ENCODE results near the gene MED15. TPM values are rescaled to one million over a fixed set of nuclear protein-coding genes. Genes with fewer than 3 reads are reported as not detected.
A peak's percentile ranks its signal among the peaks of the same experiment; 100 is the strongest.

Gene MED15
- total and polyA plus RNA-seq, 2 of the 4 experiments (the other 2 are of a cell fraction): 19.0 to 68.8 TPM

GRCh38 chr22:20508815-20509271 is 1.4 kb downstream of the MED15 start:
- BruUV-seq (replicated peaks): TSS peak; percentile 87
- intact Hi-C loops (cut with micrococcal nuclease): loop anchor here (5.0 kb wide), 2 partner anchors 43 to 58 kb away; no protein-coding TSS in a partner anchor
- WGBS, 2 experiments (ENCODE audit: extremely low coverage in 2 of 2, insufficient read length in 1 of 2): 42% methylated on average over 10 of the region's 10 CpGs; no CpG with 5 or more reads in 1 of the 2 experiments

More at GRCh38 chr22:20508815-20509271, 1.4 kb downstream of the MED15 start:
- DNase-seq: no peak
- peaks cover 3 to 44% of the 10 kb centered on the region in 2 experiments for H3K79me1 ChIP-seq (ENCODE audit: low read depth in 1 of 2, low read length in 2 of 2)
- peak overlapping the region; percentile 95 for H2AK9ac ChIP-seq (replicated peaks; ENCODE audit: low read depth, low read length, poor library complexity)
- H3K36me3 ChIP-seq (ENCODE audit: control insufficient read depth, insufficient read depth, low read length): peaks cover 4% of the 10 kb centered on the region; the same call in 1 of the 2 replicates
- ChIA-PET CTCF (interaction anchor here (1.1 to 1.9 kb wide), 2 partner anchors 55 to 60 kb away, joined by 3 to 7 read pairs; no protein-coding TSS in a partner anchor), POLR2A (ENCODE audit: unreplicated experiment) (interaction anchor here (0.5 to 0.6 kb wide), 2 partner anchors 58 to 65 kb away, joined by 3 to 8 read pairs; no protein-coding TSS in a partner anchor)
- H4K20me1 ChIP-seq (ENCODE audit: insufficient read depth, low read length): peaks cover 53% of the 10 kb centered on the region
- H2BK15ac ChIP-seq (ENCODE audit: low read depth, low read length): peak overlapping the region; percentile 91; the same call in 2 of the 3 replicates
- H3K9ac ChIP-seq (ENCODE audit: low read depth, low read length): peak overlapping the region; percentile 97
- no peaks in the 10 kb centered on the region for H3K9me3 ChIP-seq (ENCODE audit: control insufficient read depth, insufficient read depth, low read length)
- H3K4me3 ChIP-seq (ENCODE audit: insufficient read depth, low read depth, low read length): peak overlapping the region; percentile 78
- no peak for TF ChIP-seq RFX5 (IDR thresholded peaks at IDR 0.05; ENCODE audit: low read depth, low read length)
- TF ChIP-seq BHLHE40 (IDR thresholded peaks at IDR 0.05; ENCODE audit: low read depth, low read length): no peak
- no peak for TF ChIP-seq ELK1 (IDR thresholded peaks at IDR 0.05; ENCODE audit: borderline replicate concordance, low read depth, low read length)
- no peak for TF ChIP-seq SMC3 (IDR thresholded peaks at IDR 0.05; ENCODE audit: low read depth, low read length)
- TF ChIP-seq NFE2L2 (IDR thresholded peaks at IDR 0.05; ENCODE audit: low read depth, low read length): no peak
- no peak for TF ChIP-seq CTCF (conservative IDR thresholded peaks at IDR 0.05; ENCODE audit: low read depth, low read length)
- TF ChIP-seq CEBPB (IDR thresholded peaks at IDR 0.05; ENCODE audit: low read depth, low read length): no peak
- no peak for TF ChIP-seq MAFK (IDR thresholded peaks at IDR 0.05; ENCODE audit: low read depth, low read length)
- TF ChIP-seq POLR2A (IDR thresholded peaks at IDR 0.05; ENCODE audit: low read depth, low read length): no peak; the same call in 1 of the 2 replicates
- no peak for TF ChIP-seq MAZ (IDR thresholded peaks at IDR 0.05; ENCODE audit: borderline replicate concordance, low read depth, low read length)
- TF ChIP-seq RAD21 (IDR thresholded peaks at IDR 0.05; ENCODE audit: low read length): no peak
- TF ChIP-seq USF2 (IDR thresholded peaks at IDR 0.05; ENCODE audit: low read depth, low read length): no peak
- TF ChIP-seq FOS (IDR thresholded peaks at IDR 0.05; ENCODE audit: low read depth, low read length): no peak
- H3K23ac ChIP-seq (ENCODE audit: low read depth, low read length): peak overlapping the region; percentile 99
- peak overlapping the region; percentile 93 for H3K56ac ChIP-seq (ENCODE audit: extremely low read depth, insufficient read depth, low read length)
- in situ Hi-C loops (cut with MboI; ENCODE audit: low sequenced_read_pairs) (no loop called here), dilution Hi-C loops (cut with HindIII; ENCODE audit: low sequenced_read_pairs, unreplicated experiment) (no loop called here)
- no peaks in the 10 kb centered on the region for H3K27me3 ChIP-seq (ENCODE audit: control insufficient read depth, insufficient read depth, low read length)
- peak overlapping the region; percentile 81 to 91 for H4K8ac ChIP-seq (ENCODE audit: low read depth in 2 of 2, low read length in 2 of 2)
- H3K14ac ChIP-seq (replicated peaks; ENCODE audit: low read depth, low read length): peak overlapping the region; percentile 98
- peak overlapping the region; percentile 33 for H2AFZ ChIP-seq (replicated peaks; ENCODE audit: low read length, poor library complexity)
- peak; percentile 2 for ATAC-seq (ENCODE audit: low read depth)
- peak overlapping the region; percentile 95 for H2AK5ac ChIP-seq (ENCODE audit: low read depth, low read length)
- H2BK5ac ChIP-seq (ENCODE audit: low read depth, low read length, poor library complexity, severe bottlenecking): peak overlapping the region; percentile 94
- H3K4me1 ChIP-seq (ENCODE audit: control insufficient read depth, insufficient read depth, low read length): peaks cover 18% of the 10 kb centered on the region
- H3K9me1 ChIP-seq (ENCODE audit: insufficient read depth, low read length): peaks cover 17% of the 10 kb centered on the region
- H2BK20ac ChIP-seq (ENCODE audit: low read depth, low read length): peak overlapping the region; percentile 76
- H4K91ac ChIP-seq (ENCODE audit: insufficient read depth, low read depth, low read length): peak overlapping the region; percentile 94
- peak overlapping the region; percentile 96 for H3K4me2 ChIP-seq (ENCODE audit: low read depth, low read length)
- peak overlapping the region; percentile 93 for H3K27ac ChIP-seq (ENCODE audit: insufficient read depth, low read length)
- peak overlapping the region; percentile 80 for H2BK120ac ChIP-seq (ENCODE audit: low read depth, low read length)
- peak overlapping the region; percentile 85 for H4K5ac ChIP-seq (ENCODE audit: low read depth, low read length)
- peak overlapping the region; percentile 74 for H3K18ac ChIP-seq (ENCODE audit: low read depth, low read length)
- H3K4ac ChIP-seq (ENCODE audit: low read depth, low read length): peak overlapping the region; percentile 98

Data from IMR-90 (cell line).